ENCODE measurements around the gene ANK3. TPM values are rescaled to one million over a fixed set of nuclear protein-coding genes. Genes with fewer than 3 reads are reported as not detected.

The ANK3 gene
- polyA plus RNA-seq, 4 donors, result 115 to 159 (median 141) TPM

- peak in 1 of 4 donors; percentile 23 for DNase-seq (ENCODE audit: low read depth in 4 of 4, low spot score in 2 of 4)
Measured at GRCh38 chr10:60009710-60010383, 379.8 kb downstream of the ANK3 start.

- peak in 1 of 4 donors; percentile 29 for DNase-seq (ENCODE audit: low read depth in 4 of 4, low spot score in 2 of 4)
Measured at GRCh38 chr10:60009276-60009675, 380.4 kb downstream of the ANK3 start.

- no peak for DNase-seq (ENCODE audit: low read depth in 4 of 4, low spot score in 2 of 4)
Measured at GRCh38 chr10:60008816-60009215, 380.9 kb downstream of the ANK3 start.

GRCh38 chr10:60006062-60006461 lies 383.6 kb downstream of the ANK3 start:
- no peak for DNase-seq (ENCODE audit: low read depth in 4 of 4, low spot score in 2 of 4)

GRCh38 chr10:60003651-60004523 lies 385.8 kb downstream of the ANK3 start:
- DNase-seq (ENCODE audit: low read depth in 4 of 4, low spot score in 2 of 4), result no peak

- no peak for DNase-seq (ENCODE audit: low read depth in 4 of 4, low spot score in 2 of 4)
Measured at GRCh38 chr10:60000747-60001146, 388.9 kb downstream of the ANK3 start.

- no peak for DNase-seq (ENCODE audit: low read depth in 4 of 4, low spot score in 2 of 4)
Measured at GRCh38 chr10:59997827-59998525, 391.7 kb downstream of the ANK3 start.

- no peak for DNase-seq (ENCODE audit: low read depth in 4 of 4, low spot score in 2 of 4)
Measured at GRCh38 chr10:59995862-59996261, 393.8 kb downstream of the ANK3 start.

- DNase-seq (ENCODE audit: low read depth in 4 of 4, low spot score in 2 of 4), result no peak
Measured at GRCh38 chr10:59993931-59994330, 395.7 kb downstream of the ANK3 start.

GRCh38 chr10:59991661-59992060 lies 398.0 kb downstream of the ANK3 start:
- DNase-seq (ENCODE audit: low read depth in 4 of 4, low spot score in 2 of 4), result no peak

GRCh38 chr10:59991117-59991516 lies 398.6 kb downstream of the ANK3 start:
- no peak for DNase-seq (ENCODE audit: low read depth in 4 of 4, low spot score in 2 of 4)

- DNase-seq (ENCODE audit: low read depth in 4 of 4, low spot score in 2 of 4), result no peak
Measured at GRCh38 chr10:59985639-59986038, 404.0 kb downstream of the ANK3 start.

- no peak for DNase-seq (ENCODE audit: low read depth in 4 of 4, low spot score in 2 of 4)
Measured at GRCh38 chr10:59984415-59984814, 405.3 kb downstream of the ANK3 start.

- DNase-seq (ENCODE audit: low read depth in 4 of 4, low spot score in 2 of 4), result no peak
Measured at GRCh38 chr10:59980356-59980755, 409.3 kb downstream of the ANK3 start.

- no peak for DNase-seq (ENCODE audit: low read depth in 4 of 4, low spot score in 2 of 4)
Measured at GRCh38 chr10:59977486-59977885, 412.2 kb downstream of the ANK3 start.

GRCh38 chr10:59976909-59977308 lies 412.8 kb downstream of the ANK3 start:
- DNase-seq (ENCODE audit: low read depth in 4 of 4, low spot score in 2 of 4), result no peak

Measured in left renal cortex interstitium (tissue), 4 donors.